HG03565 (cell line): ENCODE data around the gene KISS1R.

Experiments used
- ATAC-seq: cut with Tn5 transposase; IDR thresholded peaks from one replicate; pipeline ENCODE4 v1.9.1; 2021; ENCODE audit warnings: mild to moderate bottlenecking, moderate library complexity; ENCODE audit not compliant: unreplicated experiment

The KISS1R gene

DNA sequence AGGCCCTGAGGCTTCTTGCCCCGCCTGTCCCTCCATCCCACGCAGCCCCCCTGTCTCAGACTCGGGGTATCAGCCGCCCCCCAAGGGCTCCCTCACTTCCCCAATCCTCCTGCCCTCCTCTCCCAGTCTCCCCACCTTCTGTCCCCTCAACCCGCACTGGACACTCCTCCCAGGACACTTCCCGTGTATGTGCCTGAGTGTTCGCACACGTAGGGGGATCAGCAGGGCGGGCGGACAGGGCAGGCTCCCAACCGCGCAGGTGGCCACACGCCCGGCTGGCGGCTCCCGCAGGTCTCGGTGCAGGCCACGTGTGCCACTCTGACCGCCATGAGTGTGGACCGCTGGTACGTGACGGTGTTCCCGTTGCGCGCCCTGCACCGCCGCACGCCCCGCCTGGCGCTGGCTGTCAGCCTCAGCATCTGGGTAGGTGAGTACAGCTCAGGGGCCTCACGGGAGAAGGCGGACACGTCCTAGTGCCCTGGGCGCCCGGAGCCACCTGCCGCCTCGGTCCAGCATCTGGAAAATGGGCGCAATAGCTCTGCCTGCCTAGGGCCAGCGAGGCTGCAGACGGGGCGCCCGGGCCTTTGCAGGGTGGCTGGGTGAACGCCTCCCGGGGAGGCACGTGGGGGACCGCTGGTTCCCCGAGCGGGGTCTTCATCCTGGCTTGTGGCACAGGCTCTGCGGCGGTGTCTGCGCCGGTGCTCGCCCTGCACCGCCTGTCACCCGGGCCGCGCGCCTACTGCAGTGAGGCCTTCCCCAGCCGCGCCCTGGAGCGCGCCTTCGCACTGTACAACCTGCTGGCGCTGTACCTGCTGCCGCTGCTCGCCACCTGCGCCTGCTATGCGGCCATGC is 2.3 kb downstream of the KISS1R start:
- ATAC-seq, result no peak

DNA sequence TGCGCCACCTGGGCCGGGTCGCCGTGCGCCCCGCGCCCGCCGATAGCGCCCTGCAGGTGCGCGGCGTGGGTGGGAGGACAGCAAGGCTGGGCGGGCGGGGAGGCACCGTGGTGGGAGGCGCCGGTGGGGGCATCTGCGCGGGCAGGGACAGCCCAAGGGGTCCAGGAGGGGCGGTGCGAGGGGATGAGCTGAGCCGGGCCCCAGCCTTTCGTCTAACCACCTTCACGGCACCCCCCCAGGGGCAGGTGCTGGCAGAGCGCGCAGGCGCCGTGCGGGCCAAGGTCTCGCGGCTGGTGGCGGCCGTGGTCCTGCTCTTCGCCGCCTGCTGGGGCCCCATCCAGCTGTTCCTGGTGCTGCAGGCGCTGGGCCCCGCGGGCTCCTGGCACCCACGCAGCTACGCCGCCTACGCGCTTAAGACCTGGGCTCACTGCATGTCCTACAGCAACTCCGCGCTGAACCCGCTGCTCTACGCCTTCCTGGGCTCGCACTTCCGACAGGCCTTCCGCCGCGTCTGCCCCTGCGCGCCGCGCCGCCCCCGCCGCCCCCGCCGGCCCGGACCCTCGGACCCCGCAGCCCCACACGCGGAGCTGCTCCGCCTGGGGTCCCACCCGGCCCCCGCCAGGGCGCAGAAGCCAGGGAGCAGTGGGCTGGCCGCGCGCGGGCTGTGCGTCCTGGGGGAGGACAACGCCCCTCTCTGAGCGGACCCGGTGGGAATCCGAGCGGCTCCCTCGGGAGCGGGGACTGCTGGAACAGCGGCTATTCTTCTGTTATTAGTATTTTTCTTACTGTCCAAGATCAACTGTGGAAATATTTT is 3.1 kb downstream of the KISS1R start:
- ATAC-seq, result no peak

DNA sequence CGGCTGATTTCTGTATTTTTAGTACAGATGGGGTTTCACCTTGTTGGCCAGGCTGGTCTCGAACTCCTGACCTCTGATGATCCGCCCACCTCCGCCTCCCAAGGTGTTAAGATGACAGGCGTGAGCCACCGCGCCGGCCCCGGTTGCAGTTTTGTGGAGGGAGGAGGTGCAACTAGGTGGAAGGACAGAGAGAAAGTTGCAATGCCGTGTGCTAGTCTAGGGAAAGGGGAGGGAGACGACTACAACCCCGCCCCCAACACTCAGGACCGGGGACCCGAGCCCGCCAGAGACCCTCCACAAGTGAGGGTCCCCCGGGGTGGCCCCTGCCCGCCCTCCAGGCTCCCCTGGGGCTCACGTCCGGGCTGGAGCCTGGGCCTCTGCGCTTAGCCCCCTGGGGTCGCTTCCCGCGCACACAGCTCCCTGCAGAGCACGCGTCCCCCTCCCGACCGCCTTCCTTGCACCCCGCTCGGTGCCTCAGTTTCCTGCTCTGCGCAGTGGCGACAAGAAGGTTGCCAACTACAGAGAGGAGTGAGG is 7.5 kb downstream of the KISS1R start:
- no peak for ATAC-seq

DNA sequence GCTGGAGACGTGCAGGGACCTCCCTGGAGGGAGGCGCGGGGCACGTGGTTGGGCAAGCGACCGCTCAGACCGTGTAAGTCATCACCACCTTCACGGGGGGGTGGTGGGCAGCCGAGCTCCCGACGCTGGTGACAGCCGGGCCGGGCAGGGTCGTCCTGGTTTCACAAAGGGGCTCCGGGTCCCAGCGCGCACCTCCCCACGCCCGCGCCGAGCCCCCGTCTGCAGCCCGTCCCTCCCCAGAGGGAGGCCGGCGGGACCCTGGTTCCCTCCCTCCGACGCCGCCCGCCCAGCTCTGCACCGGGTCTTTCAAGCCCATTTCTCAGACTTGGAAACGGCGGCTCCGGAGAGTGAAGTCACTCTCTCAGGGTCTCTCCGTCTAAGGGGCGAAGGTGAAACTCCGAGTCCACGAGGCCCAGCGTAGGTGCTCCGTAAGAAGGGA is 8.0 kb downstream of the KISS1R start:
- peak; percentile 32 for ATAC-seq

DNA sequence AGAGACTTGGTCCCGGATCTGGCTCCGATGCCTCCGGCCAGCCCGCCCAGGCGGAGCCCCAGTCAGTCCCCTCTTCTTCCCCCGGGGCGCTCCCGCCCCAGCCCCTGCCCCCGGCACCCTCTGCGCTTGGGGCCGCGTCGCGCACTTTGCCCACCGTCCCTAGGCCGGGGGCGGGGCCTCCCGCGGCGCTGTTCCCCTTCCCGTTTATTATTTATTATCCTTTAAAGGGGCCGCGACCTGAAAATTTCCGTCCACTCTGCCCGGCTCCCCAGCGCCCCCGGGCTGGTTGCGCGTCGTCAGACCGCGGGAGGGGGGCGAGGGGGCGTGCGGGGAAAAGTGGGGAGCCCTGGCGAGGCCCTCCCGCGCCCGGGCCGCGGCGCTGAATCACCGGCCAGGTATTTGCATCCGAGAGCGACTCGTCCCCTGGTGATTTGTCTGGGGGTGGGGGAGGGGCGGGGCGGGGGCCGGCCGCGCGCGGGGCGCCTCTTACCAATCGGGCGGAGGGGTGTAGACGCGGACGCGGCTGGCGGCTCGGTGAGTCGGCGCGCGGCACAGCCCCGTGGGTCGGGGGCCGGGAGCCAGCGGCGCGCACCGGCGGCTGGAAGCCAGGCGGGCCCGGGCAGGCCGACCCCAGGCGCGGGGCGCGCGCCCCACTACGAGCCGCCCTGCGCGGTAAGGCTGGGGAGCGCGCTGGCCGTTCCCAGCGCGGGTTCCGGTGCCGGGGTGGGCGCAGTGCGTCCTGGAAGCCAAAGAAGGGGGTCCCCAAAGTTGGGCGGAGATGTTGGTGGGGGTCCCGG is 8.6 kb downstream of the KISS1R start, which contains the start of gene ARID3A:
Gene ARID3A, plus strand, starts transcription at position 510 of the 797 bp plus-strand sequence. CDS start 3,494 bp downstream, outside the sequence.
- ATAC-seq, result peak; percentile 43

DNA sequence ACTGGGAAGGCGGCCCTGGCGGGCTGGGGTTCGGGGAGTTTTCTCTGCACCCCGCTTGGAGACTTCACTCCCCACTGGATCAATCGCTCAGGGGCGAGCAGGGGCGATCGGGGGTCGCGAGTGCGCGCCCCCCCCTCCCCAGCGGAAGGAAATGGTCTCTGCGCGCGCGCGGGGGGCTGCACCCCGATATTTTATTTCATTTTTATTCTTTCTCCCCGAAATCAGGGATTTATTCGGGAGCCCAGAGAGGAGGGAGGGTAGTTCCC is 9.1 kb downstream of the KISS1R start:
- no peak for ATAC-seq

DNA sequence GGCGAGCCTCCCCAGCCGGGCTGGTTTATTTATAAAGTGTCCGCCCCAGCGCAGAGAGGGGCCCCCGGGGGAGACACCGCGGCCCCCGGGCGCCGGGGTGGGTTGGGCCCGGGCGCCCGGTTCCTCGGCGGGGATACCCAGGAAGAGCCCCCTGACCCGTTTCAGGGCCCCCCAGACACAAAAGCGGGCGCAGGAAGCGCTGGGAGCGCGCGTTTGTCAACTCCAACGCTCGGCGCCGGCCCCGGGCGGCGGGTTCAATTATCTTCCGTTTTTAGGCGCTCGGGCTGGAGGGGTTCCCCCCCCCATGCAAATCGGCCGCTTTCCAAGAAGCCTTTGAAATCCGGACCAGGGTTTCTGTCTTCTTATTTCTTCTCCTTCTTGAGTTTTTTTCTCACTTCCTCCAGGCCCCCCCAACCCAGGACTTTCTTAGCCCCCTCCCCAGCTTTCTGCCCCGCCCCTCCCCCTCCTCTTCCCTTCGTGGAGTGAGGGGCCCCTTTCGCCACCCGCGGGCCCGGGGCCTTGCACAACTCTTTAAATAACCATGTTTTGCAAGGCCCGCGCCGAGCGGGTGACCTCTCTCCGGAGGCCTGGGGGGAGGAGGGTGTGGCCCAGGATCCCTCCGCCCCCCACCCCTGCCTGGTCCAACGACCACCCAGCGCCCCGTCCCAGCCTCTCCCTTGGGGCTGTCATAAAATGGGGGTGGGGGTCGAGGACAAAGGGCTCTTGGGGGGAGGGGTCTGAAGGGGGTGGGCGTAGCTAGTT is 9.6 kb downstream of the KISS1R start:
- ATAC-seq, result no peak

DNA sequence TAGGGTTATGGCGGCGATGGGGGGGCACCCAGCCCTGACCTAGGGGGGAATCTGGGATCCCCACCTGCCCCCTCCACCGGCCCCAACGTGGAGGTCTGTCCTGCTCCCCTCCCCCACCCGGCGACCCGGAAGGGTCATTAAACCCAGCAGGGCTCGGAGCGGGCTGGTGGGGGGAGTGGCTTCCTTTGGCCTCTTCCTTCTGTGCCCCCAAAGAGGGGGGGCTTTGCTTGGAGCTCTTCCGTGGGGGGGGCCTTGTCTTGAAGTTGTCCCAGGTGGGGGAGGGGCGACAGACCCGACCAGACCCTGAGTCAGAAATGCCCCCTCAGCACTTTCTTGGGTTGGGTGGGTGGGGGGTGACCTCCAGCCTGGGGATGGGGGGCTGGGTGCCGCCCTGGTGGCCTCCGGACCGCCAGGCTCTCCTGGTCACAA is 10.2 kb downstream of the KISS1R start:
- ATAC-seq, result no peak

DNA sequence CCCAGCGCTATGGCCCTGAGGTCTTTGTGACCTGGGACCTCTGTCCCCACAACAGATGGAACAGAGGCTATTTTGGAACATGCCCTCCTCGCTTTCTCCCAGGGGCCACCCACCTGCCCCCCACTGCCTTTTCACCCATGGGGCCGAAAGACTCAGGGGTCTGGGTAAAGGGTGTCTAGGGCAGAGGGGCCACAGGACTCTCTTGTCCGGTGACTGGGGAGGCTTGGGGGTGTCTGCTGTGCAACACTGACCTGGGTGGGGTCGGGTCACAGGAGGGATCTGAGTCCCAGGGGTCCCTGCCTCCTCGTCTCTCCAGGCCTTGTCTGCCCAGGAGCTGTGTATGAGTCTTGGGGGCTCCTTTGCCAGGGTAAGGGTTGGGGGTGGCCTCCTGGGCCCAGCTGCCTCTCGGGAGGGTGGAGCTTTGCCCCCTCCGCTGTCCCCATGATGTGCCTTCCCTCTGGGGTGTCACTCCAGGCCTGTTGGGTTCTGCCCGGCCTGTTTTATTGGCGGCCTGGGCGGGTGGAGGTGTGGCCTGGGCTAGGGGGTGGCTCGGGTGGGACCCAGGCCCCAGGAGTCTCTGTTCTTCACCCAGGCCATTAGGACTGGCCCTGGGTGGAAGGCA is 10.8 kb downstream of the KISS1R start:
- ATAC-seq, result no peak

DNA sequence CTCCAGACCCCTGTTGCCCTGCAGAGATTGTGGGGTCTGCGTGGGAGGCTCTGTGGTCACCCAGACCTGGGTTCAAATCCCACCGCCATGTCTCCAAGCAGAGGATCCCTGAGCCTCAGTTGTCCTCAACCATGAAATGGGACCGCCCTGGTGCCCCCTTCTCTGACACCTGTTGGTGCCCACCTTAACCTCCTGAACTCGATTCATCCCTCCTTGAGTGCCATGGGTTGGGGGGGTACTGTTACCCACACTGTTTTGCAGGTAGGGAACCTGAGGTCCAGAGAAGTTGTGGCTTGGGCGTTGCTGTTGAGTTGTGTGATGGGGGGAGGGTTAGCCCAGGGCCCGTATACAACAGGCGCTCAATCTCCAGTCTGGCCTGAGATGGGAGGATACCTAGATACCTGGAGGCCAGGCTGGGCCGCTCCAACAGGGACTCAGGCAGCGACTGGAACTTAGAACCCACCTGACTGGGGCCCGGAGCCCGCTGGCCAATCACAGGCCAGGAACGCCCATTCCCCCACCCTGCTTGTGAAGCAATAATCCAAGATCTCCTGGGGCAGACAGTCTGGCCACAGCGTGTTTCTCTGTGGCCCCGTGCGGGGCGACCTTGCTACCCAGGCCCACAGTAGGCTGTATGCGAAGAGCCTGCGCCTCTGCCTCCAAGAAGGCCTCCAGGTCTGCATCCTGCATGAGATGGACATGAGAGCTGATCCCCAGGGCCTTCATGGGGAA is 11.5 kb downstream of the KISS1R start:
- no peak for ATAC-seq

DNA sequence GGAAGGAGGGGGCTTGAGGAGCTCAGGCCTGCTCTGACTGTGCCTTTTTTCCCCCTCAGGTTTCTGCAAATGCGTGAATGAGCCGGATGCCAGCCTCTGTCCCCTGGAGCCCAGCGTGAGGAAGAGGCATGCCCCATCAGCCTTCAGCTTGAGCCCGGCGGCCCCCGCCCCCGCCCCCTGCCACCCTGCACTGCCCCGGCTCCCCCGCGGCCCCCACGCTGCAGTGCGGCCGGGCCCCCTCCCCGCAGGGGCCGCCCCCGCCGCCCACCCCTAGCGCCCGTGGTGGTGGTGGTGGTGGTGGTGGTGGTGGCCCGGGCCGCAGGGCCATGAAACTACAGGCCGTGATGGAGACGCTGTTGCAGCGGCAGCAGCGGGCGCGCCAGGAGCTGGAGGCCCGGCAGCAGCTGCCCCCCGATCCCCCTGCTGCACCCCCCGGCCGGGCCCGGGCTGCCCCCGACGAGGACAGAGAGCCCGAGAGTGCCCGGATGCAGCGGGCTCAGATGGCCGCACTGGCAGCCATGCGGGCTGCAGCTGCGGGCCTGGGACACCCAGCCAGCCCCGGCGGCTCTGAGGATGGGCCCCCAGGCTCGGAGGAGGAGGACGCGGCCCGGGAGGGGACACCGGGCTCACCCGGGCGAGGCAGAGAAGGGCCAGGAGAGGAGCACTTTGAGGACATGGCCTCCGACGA is 12.2 kb downstream of the KISS1R start:
- ATAC-seq, result no peak

DNA sequence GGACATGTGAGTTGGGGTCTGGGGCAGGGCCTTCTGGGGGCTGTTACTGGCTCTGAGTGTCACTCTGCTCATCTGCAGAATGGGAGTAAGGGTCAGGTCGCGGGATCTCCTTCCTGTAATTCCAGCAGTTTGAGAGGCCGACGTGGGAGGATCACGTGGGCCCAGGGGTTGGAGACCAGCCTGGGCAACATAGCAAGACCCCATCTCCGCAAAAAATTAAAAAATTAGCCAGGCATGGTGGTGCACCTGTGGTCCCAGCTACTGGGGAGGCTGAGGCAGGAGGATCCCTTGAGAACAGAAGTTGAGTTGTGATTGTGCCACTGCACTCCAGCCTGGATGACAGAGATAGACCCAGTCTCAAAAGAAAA is 12.7 kb downstream of the KISS1R start:
- ATAC-seq, result no peak

DNA sequence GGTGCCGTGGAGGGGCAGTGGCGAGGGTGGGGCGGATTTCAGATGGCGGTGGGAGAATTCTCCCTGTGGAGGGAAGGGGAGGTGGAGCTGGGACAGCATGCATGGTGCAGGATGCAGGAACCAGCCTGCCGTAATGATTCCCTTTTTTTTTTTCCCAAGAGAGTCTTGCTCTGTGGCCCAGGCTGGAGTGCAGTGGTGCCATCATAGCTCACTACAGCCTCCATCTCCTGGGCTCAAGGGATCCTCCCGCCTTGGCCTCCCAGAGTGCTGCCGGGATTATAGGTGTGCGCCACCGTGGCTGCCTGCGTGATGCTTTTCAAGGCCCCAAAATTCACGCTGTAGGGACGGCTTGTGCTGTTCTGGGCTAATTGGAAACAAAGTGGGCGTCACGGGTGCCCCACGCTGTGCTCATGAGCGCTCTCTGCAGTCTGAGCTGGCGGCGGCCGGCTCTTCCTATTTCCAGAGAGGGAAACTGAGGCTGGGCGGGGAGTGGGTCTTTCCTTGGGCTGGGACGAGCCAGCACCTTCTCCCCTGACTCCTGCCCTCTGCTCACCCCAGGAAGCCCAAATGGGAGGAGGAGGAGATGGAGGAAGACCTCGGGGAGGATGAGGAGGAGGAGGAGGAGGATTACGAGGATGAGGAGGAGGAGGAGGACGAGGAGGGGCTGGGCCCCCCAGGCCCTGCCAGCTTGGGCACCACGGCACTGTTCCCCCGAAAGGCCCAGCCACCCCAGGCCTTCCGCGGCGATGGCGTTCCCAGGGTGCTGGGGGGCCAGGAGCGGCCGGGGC is 14.9 kb downstream of the KISS1R start:
- ATAC-seq, result no peak

DNA sequence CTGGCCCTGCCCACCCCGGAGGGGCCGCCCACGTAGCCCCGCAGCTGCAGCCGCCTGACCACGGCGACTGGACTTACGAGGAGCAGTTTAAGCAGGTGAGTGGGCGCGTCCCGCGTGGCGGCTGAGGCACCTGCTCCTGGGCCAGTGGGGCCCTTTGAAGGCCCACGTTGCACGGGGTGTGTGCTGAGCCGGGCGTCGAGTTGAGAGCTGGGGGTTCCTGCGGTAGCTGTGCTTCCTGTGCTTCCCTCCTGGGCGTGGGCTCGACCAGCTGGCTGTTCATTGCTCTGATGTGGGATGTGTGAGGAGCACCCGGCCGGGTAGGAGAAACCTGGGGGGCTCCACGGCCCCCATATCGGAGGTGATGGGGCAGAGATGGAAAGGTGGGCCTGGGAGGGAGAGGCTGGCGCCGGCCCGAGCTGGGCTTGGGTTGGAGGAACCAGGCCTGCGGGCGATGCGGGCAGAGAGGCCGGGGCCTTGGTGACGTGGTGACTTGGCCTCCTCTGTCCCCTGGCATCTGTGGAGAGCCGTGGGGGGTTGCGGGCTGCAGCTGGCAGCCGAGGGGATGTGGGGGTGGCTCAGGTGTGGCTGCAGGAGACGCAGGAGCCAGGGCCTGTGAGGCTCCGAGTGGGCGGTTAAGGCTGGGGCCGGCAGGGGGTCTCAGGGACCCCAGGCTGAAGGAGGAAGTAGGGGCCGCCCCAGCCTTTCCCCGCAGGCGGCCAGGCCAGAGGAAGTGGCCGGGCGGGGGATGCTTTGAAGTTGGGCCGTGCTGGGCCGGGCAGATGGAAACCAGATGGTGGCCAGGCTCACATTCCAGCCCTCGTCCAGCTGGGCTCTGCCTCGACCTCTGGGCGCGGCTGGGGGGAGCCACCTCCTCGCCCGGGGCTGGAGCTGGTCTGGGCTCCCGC is 15.8 kb downstream of the KISS1R start:
- no peak for ATAC-seq

DNA sequence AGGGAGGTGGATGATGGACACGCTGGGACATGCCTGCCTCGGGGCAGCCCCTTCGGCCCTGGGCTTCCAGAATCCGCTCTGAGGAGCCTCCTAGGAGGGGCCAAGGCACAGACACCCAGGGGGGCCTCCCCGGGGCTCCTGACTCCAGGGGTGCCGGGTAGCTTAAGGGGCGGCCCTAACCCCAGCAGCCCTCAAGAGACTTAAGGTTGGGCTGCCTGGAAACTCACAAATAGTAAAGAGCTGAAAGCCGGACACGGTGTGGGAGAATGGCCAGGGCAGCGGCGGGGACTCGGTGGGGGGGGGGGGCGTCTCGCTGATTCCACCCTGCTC is 16.4 kb downstream of the KISS1R start:
- no peak for ATAC-seq

DNA sequence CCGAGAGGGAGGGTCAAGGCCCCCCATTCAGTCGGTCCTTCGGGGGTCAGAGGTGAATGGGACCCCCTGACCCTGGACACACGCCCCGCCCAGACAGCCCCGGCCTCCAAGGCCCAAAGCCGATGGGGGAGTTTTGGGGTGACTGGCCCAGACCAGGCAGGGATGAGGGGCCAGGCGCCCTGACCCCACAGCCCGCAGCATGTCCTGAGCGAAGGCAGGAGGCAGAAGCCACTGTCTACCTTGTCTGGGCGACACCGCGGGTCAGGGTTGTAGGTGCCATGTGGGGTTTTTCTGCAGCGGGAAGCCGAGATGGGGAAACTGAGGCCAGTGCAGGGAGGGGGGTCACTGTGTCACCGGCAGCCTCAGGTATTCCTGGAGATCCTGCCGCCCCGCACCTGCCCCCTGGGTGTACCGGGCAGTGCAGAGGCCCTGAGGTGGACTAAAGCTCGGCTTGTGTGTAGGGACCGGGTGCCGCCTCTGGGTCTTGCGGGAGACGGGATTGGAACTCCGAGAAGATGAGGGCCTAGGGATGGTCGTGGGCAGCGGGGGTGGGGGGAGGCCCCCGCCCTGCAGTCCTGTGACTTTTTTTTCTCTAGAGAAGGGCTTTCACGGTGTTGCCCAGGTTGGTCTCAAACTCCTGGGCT is 17.2 kb downstream of the KISS1R start:
- ATAC-seq, result no peak
